ENCODE data around the gene SHISA6.

SHISA6 gene

GRCh38 chr17:11363565-11364117 is 122.6 kb downstream of the SHISA6 start:
- no peak for DNase-seq (ENCODE audit: low spot score in 2 of 2)
- no peaks in the 10 kb centered on the region for H3K4me1 ChIP-seq

GRCh38 chr17:11366272-11366850 is 125.3 kb downstream of the SHISA6 start:
- no peak overlapping the region for H3K4me3 ChIP-seq
- in situ Hi-C loops (cut with MboI; ENCODE audit: low sequenced_read_pairs), result no loop called here
- H3K27me3 ChIP-seq (ENCODE audit: low read depth), result no peaks in the 10 kb centered on the region
- DNase-seq (ENCODE audit: low spot score in 2 of 2), result no peak
- H3K9me3 ChIP-seq, result no peaks in the 10 kb centered on the region; the same call in 1 of the 2 replicates
- H3K36me3 ChIP-seq (replicated peaks), result no peaks in the 10 kb centered on the region
- no peaks in the 10 kb centered on the region for H3K4me1 ChIP-seq

More at GRCh38 chr17:11363565-11364117, 122.6 kb downstream of the SHISA6 start:
- Histone ChIP-seq H3K36me3 (replicated peaks) (no peaks in the 10 kb centered on the region), H3K4me3 (no peak overlapping the region), H3K9me3 (no peaks in the 10 kb centered on the region), H3K27me3 (ENCODE audit: low read depth) (no peaks in the 10 kb centered on the region)
- in situ Hi-C loops (cut with MboI; ENCODE audit: low sequenced_read_pairs), result no loop called here

- Histone ChIP-seq H3K36me3 (replicated peaks) (no peaks in the 10 kb centered on the region), H3K4me1 (no peaks in the 10 kb centered on the region), H3K27me3 (ENCODE audit: low read depth) (no peaks in the 10 kb centered on the region), H3K9me3 (no peaks in the 10 kb centered on the region; the same call in 1 of the 2 replicates), H3K4me3 (no peak overlapping the region)
- DNase-seq (ENCODE audit: low spot score in 2 of 2), result no peak
- in situ Hi-C loops (cut with MboI; ENCODE audit: low sequenced_read_pairs), result no loop called here
Measured at GRCh38 chr17:11369575-11369974, 128.6 kb downstream of the SHISA6 start.

GRCh38 chr17:11372692-11373091 is 131.7 kb downstream of the SHISA6 start:
- in situ Hi-C loops (cut with MboI; ENCODE audit: low sequenced_read_pairs), result no loop called here
- no peak for DNase-seq (ENCODE audit: low spot score in 2 of 2)
- H3K27me3 ChIP-seq (ENCODE audit: low read depth), result no peaks in the 10 kb centered on the region

GRCh38 chr17:11378506-11378905 is 137.5 kb downstream of the SHISA6 start:
- Histone ChIP-seq H3K27me3 (ENCODE audit: low read depth) (no peaks in the 10 kb centered on the region), H3K9me3 (no peaks in the 10 kb centered on the region), H3K4me3 (no peak overlapping the region), H3K36me3 (replicated peaks) (no peaks in the 10 kb centered on the region), H3K4me1 (no peaks in the 10 kb centered on the region)
- in situ Hi-C loops (cut with MboI; ENCODE audit: low sequenced_read_pairs), result no loop called here
- no peak for DNase-seq (ENCODE audit: low spot score in 2 of 2)

More at GRCh38 chr17:11372692-11373091, 131.7 kb downstream of the SHISA6 start:
- no peaks in the 10 kb centered on the region; the same call in 1 of the 2 replicates for H3K9me3 ChIP-seq
- H3K4me3 ChIP-seq, result no peak overlapping the region
- no peaks in the 10 kb centered on the region for H3K36me3 ChIP-seq (replicated peaks)
- H3K4me1 ChIP-seq, result no peaks in the 10 kb centered on the region

GRCh38 chr17:11380761-11381160 is 139.7 kb downstream of the SHISA6 start:
- DNase-seq (ENCODE audit: low spot score in 2 of 2), result no peak
- no peaks in the 10 kb centered on the region for H3K4me1 ChIP-seq
- H3K4me3 ChIP-seq, result no peak overlapping the region
- no peaks in the 10 kb centered on the region for H3K9me3 ChIP-seq
- H3K36me3 ChIP-seq (replicated peaks), result no peaks in the 10 kb centered on the region
- in situ Hi-C loops (cut with MboI; ENCODE audit: low sequenced_read_pairs), result no loop called here
- H3K27me3 ChIP-seq (ENCODE audit: low read depth), result no peaks in the 10 kb centered on the region

GRCh38 chr17:11383157-11383556 is 142.1 kb downstream of the SHISA6 start:
- in situ Hi-C loops (cut with MboI; ENCODE audit: low sequenced_read_pairs), result no loop called here

GRCh38 chr17:11384131-11384530 is 143.1 kb downstream of the SHISA6 start:
- DNase-seq (ENCODE audit: low spot score in 2 of 2), result no peak
- Histone ChIP-seq H3K4me1 (no peaks in the 10 kb centered on the region), H3K36me3 (replicated peaks) (no peaks in the 10 kb centered on the region), H3K9me3 (no peaks in the 10 kb centered on the region), H3K27me3 (ENCODE audit: low read depth) (no peaks in the 10 kb centered on the region), H3K4me3 (no peak overlapping the region)
- in situ Hi-C loops (cut with MboI; ENCODE audit: low sequenced_read_pairs), result no loop called here

More at GRCh38 chr17:11383157-11383556, 142.1 kb downstream of the SHISA6 start:
- no peak for DNase-seq (ENCODE audit: low spot score in 2 of 2)
- Histone ChIP-seq H3K4me3 (no peak overlapping the region), H3K36me3 (replicated peaks) (no peaks in the 10 kb centered on the region), H3K27me3 (ENCODE audit: low read depth) (no peaks in the 10 kb centered on the region), H3K4me1 (no peaks in the 10 kb centered on the region), H3K9me3 (no peaks in the 10 kb centered on the region)

GRCh38 chr17:11387610-11388009 is 146.6 kb downstream of the SHISA6 start:
- DNase-seq (ENCODE audit: low spot score in 2 of 2), result no peak
- no peaks in the 10 kb centered on the region for H3K4me1 ChIP-seq
- no peaks in the 10 kb centered on the region for H3K9me3 ChIP-seq
- H3K4me3 ChIP-seq, result no peak overlapping the region
- no peaks in the 10 kb centered on the region for H3K36me3 ChIP-seq (replicated peaks)
- H3K27me3 ChIP-seq (ENCODE audit: low read depth), result no peaks in the 10 kb centered on the region
- in situ Hi-C loops (cut with MboI; ENCODE audit: low sequenced_read_pairs), result no loop called here

GRCh38 chr17:11388054-11388453 is 147.0 kb downstream of the SHISA6 start:
- Histone ChIP-seq H3K9me3 (no peaks in the 10 kb centered on the region), H3K4me1 (no peaks in the 10 kb centered on the region), H3K4me3 (no peak overlapping the region), H3K27me3 (ENCODE audit: low read depth) (no peaks in the 10 kb centered on the region), H3K36me3 (replicated peaks) (no peaks in the 10 kb centered on the region)
- in situ Hi-C loops (cut with MboI; ENCODE audit: low sequenced_read_pairs), result no loop called here
- no peak for DNase-seq (ENCODE audit: low spot score in 2 of 2)

- no peaks in the 10 kb centered on the region for H3K27me3 ChIP-seq (ENCODE audit: low read depth)
- in situ Hi-C loops (cut with MboI; ENCODE audit: low sequenced_read_pairs), result no loop called here
- no peaks in the 10 kb centered on the region for H3K4me1 ChIP-seq
- no peaks in the 10 kb centered on the region for H3K9me3 ChIP-seq
- DNase-seq (ENCODE audit: low spot score in 2 of 2), result no peak
- H3K4me3 ChIP-seq, result no peak overlapping the region
- no peaks in the 10 kb centered on the region for H3K36me3 ChIP-seq (replicated peaks)
Measured at GRCh38 chr17:11389583-11389982, 148.6 kb downstream of the SHISA6 start.

- no peaks in the 10 kb centered on the region for H3K4me1 ChIP-seq
- H3K36me3 ChIP-seq (replicated peaks), result no peaks in the 10 kb centered on the region
- in situ Hi-C loops (cut with MboI; ENCODE audit: low sequenced_read_pairs), result no loop called here
- no peaks in the 10 kb centered on the region for H3K27me3 ChIP-seq (ENCODE audit: low read depth)
- DNase-seq (ENCODE audit: low spot score in 2 of 2), result no peak
- H3K9me3 ChIP-seq, result no peaks in the 10 kb centered on the region
- H3K4me3 ChIP-seq, result no peak overlapping the region
Measured at GRCh38 chr17:11391134-11391533, 150.1 kb downstream of the SHISA6 start.

GRCh38 chr17:11404431-11405276 is 163.6 kb downstream of the SHISA6 start:
- no peaks in the 10 kb centered on the region for H3K4me1 ChIP-seq
- DNase-seq (ENCODE audit: low spot score in 2 of 2), result no peak
- in situ Hi-C loops (cut with MboI; ENCODE audit: low sequenced_read_pairs), result no loop called here
- H3K9me3 ChIP-seq, result peaks cover 4% of the 10 kb centered on the region; the same call in 1 of the 2 replicates
- no peaks in the 10 kb centered on the region for H3K27me3 ChIP-seq (ENCODE audit: low read depth)
- H3K4me3 ChIP-seq, result no peak overlapping the region
- no peaks in the 10 kb centered on the region for H3K36me3 ChIP-seq (replicated peaks)

GRCh38 chr17:11406716-11407115 is 165.7 kb downstream of the SHISA6 start:
- no peak overlapping the region for H3K4me3 ChIP-seq
- no peaks in the 10 kb centered on the region for H3K4me1 ChIP-seq
- DNase-seq (ENCODE audit: low spot score in 2 of 2), result no peak
- no peaks in the 10 kb centered on the region for H3K27me3 ChIP-seq (ENCODE audit: low read depth)
- peaks cover 4% of the 10 kb centered on the region; the same call in 1 of the 2 replicates for H3K9me3 ChIP-seq
- in situ Hi-C loops (cut with MboI; ENCODE audit: low sequenced_read_pairs), result no loop called here
- H3K36me3 ChIP-seq (replicated peaks), result no peaks in the 10 kb centered on the region
